Esophagus squamous epithelium (tissue), 4 donors: ENCODE data around the gene RARA.

ENCODE experiments used
- POLR2A ChIP-seq, 4 donors: fragments of 450-650 bp; IDR thresholded peaks; one replicate each; pipeline ENCODE4 v1.6.1; 2017; ENCODE audit warnings: antibody characterized with exemption in 4 of 4, mild to moderate bottlenecking in 4 of 4, moderate library complexity in 3 of 4
- TF ChIP-seq, protein P1 (sequence below), 6 experiments: fragments of 450-650 bp in 4 of 6; fragments of 200-600 bp in 2 of 6; sonication (generic) in 2 of 6; IDR thresholded peaks; one replicate each; pipeline ENCODE4 v1.5.1; 2016 to 2019; ENCODE audit warnings: antibody characterized with exemption in 6 of 6, mild to moderate bottlenecking in 4 of 6, moderate library complexity in 4 of 6

DNA sequence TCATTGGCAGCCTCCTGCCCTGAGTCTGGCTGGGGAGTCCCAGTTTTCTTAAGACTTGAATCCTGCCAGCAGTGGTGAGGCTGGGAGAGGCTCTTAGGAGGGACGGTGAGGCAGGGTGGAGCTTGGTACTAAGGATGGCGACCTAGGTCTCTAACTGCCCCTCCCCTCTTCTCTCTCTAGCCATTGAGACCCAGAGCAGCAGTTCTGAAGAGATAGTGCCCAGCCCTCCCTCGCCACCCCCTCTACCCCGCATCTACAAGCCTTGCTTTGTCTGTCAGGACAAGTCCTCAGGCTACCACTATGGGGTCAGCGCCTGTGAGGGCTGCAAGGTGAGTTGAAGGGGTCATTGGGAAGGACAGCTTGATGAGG lies 39.1 kb downstream of the RARA start:
- TF ChIP-seq, protein P1, sequence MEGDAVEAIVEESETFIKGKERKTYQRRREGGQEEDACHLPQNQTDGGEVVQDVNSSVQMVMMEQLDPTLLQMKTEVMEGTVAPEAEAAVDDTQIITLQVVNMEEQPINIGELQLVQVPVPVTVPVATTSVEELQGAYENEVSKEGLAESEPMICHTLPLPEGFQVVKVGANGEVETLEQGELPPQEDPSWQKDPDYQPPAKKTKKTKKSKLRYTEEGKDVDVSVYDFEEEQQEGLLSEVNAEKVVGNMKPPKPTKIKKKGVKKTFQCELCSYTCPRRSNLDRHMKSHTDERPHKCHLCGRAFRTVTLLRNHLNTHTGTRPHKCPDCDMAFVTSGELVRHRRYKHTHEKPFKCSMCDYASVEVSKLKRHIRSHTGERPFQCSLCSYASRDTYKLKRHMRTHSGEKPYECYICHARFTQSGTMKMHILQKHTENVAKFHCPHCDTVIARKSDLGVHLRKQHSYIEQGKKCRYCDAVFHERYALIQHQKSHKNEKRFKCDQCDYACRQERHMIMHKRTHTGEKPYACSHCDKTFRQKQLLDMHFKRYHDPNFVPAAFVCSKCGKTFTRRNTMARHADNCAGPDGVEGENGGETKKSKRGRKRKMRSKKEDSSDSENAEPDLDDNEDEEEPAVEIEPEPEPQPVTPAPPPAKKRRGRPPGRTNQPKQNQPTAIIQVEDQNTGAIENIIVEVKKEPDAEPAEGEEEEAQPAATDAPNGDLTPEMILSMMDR (IDR thresholded peaks at IDR 0.05) = no peak
- TF ChIP-seq POLR2A (IDR thresholded peaks at IDR 0.05) = no peak
